ENCODE results near the gene AIM2.
"Not testable (repeated sequence)": the region's sequence is repeated elsewhere in the genome, so short reads cannot be mapped to it uniquely, and the experiment has no call there.

The AIM2 gene

DNA sequence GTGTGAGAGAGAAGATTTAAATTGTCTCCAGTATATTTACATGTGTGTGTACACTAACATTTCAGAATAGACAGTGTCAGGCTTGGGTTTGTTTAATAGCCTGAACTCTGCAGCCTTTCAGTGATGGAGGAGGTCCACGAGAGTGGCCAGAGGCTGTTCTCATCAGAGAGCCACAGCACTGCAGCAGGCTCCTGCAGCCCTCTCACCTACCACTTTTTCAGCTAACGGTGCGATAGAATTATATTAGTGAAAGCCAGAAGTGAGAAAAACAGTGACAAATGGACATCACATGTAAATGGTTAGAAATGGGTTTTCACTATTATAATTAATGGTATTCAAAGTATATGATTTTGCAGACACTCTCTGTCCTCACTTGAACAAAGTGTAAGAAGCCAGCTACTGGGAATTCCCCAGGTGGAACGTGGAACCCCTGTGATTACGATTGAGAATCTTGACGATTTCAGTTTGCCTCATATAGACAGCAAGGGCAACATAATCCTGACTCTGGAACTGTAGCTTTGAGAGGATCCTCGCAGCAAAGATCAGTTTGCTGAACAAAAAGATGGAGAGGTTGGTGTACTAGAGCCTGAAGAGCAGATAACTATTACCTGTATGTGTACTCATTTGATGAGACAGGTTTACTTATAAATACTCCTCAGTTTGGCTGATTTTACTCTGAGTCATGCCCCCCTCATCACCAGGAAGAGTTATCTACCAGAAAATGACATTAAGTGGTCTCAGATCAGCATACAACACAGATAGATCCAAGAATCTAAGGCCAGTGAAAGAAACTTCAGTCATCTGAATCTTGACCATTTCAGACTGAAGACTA lies 35.5 kb downstream of the AIM2 start:
- Histone ChIP-seq H3K36me3 (ENCODE audit: insufficient read depth, low read depth, low read length) (no peaks in the 10 kb centered on the region), H3K4me3 (ENCODE audit: low read length) (no peak overlapping the region), H3K4me1 (ENCODE audit: insufficient read depth, low read length) (no peaks in the 10 kb centered on the region), H3K27ac (ENCODE audit: low read length) (no peak overlapping the region), H3K27me3 (ENCODE audit: insufficient read depth, low read length) (no peaks in the 10 kb centered on the region), H3K9me3 (ENCODE audit: insufficient read depth, low read depth, low read length) (no peaks in the 10 kb centered on the region), H3K9ac (ENCODE audit: low read depth, low read length) (no peak overlapping the region)

DNA sequence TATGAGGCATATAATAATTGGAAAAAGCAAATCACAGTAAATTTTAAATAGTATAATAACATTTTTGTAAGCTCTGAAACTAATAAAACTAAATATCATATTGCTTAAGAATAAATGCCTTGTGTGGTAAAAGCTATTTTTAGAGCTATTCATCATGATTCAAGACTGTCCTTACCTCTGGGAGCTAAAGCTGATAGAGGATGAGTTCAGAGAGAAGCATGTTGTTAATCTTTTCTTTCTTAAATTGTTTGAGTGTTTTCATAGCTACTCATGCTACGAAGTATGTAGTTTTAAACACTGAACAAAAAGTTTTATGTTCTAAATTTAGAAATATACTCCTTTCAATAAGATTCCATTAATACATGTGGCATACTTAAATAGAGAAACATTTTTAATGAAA lies 36.4 kb downstream of the AIM2 start:
- H3K4me3 ChIP-seq (ENCODE audit: low read length), result no peak overlapping the region
- H3K36me3 ChIP-seq (ENCODE audit: insufficient read depth, low read depth, low read length), result no peaks in the 10 kb centered on the region
- no peaks in the 10 kb centered on the region for H3K27me3 ChIP-seq (ENCODE audit: insufficient read depth, low read length)
- H3K9me3 ChIP-seq (ENCODE audit: insufficient read depth, low read depth, low read length), result no peaks in the 10 kb centered on the region
- H3K27ac ChIP-seq (ENCODE audit: low read length), result no peak overlapping the region
- H3K4me1 ChIP-seq (ENCODE audit: insufficient read depth, low read length), result no peaks in the 10 kb centered on the region
- no peak overlapping the region for H3K9ac ChIP-seq (ENCODE audit: low read depth, low read length)

DNA sequence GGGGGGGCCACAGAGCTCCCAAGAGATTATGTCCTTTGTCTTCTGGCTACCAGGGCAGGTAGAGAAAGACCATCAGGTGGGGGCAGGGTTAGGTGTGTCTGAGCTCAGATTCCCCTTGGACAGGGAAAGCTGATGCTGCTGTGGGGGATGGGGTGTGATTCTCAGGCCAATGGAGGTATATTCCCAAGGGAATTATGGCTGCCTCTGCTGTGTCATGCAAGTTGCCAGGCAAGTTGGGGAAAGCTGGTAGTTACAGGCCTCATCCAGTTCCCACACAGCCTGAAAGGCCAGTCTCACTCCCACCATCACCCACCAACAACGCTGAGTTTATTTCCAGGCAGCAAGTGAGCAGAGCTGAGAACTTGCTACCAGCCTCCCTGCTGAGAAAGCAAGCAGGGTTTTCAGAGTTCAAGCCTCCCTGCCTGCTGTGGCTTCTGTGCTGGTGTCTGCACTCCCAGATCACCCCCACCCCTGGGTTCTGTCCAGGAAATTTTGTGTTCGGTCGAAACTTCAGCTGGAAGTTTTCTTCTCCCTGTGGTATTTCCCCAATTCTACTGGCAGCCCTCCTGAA lies 45.6 kb downstream of the AIM2 start:
- Histone ChIP-seq H3K9me3 (ENCODE audit: insufficient read depth, low read depth, low read length) (no peaks in the 10 kb centered on the region), H3K4me3 (ENCODE audit: low read length) (no peak overlapping the region), H3K27me3 (ENCODE audit: insufficient read depth, low read length) (no peaks in the 10 kb centered on the region), H3K9ac (ENCODE audit: low read depth, low read length) (no peak overlapping the region), H3K36me3 (ENCODE audit: insufficient read depth, low read depth, low read length) (no peaks in the 10 kb centered on the region), H3K4me1 (ENCODE audit: insufficient read depth, low read length) (no peaks in the 10 kb centered on the region), H3K27ac (ENCODE audit: low read length) (no peak overlapping the region)

DNA sequence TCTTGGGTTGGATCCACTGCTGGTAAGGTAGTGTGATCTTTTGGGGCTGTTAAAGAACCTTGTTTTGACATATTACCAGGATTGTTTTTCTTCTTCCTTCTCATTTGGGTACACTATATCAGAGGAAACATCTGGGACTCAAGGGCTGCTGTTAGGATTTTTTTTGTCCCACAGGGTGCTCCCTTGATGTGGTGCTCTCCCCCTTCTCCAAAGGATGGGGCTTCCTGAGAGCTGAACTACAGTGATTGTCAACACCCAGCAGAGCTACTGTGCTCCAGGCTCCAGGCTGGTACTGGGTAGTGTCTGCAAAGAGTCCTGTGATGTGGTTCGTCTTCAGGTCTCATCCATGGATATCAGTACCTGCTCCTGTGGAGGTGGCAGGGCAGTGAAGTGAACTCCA lies 46.3 kb downstream of the AIM2 start:
- no peaks in the 10 kb centered on the region for H3K27me3 ChIP-seq (ENCODE audit: insufficient read depth, low read length)
- no peak overlapping the region for H3K27ac ChIP-seq (ENCODE audit: low read length)
- no peaks in the 10 kb centered on the region for H3K9me3 ChIP-seq (ENCODE audit: insufficient read depth, low read depth, low read length)
- no peak overlapping the region for H3K4me3 ChIP-seq (ENCODE audit: low read length)
- no peaks in the 10 kb centered on the region for H3K36me3 ChIP-seq (ENCODE audit: insufficient read depth, low read depth, low read length)
- H3K4me1 ChIP-seq (ENCODE audit: insufficient read depth, low read length), result no peaks in the 10 kb centered on the region
- H3K9ac ChIP-seq (ENCODE audit: low read depth, low read length), result no peak overlapping the region

DNA sequence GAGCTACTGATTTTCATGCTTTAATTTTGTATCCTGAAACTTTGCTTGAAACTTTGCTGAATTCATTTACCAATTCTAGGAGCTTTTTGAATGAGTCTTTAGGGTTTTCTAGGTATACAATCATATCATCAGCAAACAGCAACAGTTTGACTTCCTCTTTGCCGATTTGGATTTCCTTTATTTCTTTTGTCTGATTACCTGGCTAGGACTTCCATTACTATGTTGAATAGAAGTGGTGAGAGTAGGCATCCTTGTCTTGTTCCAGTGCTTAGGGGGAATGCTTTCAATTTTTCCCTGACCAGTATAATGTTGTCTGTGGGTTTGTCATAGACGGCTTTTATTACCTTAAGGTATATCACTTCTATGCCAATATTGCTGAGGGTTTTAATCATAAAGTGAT lies 49.7 kb downstream of the AIM2 start:
- H3K36me3 ChIP-seq (ENCODE audit: insufficient read depth, low read depth, low read length); H3K27ac ChIP-seq (ENCODE audit: low read length); H3K9me3 ChIP-seq (ENCODE audit: insufficient read depth, low read depth, low read length); H3K9ac ChIP-seq (ENCODE audit: low read depth, low read length); H3K27me3 ChIP-seq (ENCODE audit: insufficient read depth, low read length); H3K4me3 ChIP-seq (ENCODE audit: low read length): not testable (repeated sequence)
- H3K4me1 ChIP-seq (ENCODE audit: insufficient read depth, low read length), result peaks cover 13% of the 10 kb centered on the region

DNA sequence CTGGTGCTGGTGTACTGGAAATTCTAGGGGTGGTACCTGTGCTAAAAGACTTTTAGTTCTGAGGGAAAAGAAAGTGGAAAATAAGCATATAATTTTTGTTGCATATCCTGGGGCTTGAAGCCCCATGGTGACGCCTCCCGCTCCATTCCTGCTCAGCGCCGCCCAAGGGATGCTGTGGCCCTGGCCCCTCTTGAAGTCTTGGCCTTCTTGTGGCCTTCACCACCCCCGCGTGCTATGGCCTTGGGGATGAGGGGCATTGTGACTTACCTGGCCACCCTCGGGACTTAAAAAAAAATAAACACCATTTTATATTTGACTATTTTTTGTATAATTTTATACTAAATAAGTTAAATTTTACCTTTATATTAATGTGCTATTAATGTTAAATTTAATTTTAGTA lies 51.5 kb downstream of the AIM2 start:
- H3K27me3 ChIP-seq (ENCODE audit: insufficient read depth, low read length), result no peaks in the 10 kb centered on the region
- no peak overlapping the region for H3K9ac ChIP-seq (ENCODE audit: low read depth, low read length)
- no peak overlapping the region for H3K4me3 ChIP-seq (ENCODE audit: low read length)
- H3K9me3 ChIP-seq (ENCODE audit: insufficient read depth, low read depth, low read length), result no peaks in the 10 kb centered on the region
- H3K36me3 ChIP-seq (ENCODE audit: insufficient read depth, low read depth, low read length), result no peaks in the 10 kb centered on the region
- H3K4me1 ChIP-seq (ENCODE audit: insufficient read depth, low read length), result peaks cover 13% of the 10 kb centered on the region
- H3K27ac ChIP-seq (ENCODE audit: low read length), result no peak overlapping the region

DNA sequence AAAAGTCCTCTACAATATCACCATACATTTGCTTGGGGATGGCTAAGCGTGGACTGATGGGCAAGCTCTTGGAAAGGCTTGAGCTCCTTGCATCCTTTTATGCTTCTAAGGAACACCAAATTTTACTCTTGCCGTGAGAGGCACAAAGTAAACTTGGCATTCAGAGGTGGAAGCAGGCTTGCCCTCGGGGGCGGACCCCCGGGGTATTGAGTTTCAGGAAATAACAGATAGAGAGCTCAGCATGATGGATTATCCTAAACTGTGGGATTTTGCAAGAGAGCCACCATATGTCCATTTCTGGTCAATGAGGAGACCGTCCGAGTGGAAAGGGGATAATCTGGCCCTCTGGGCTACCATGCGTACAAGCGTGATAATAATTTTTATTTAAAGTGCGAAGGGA lies 52.8 kb downstream of the AIM2 start:
- Histone ChIP-seq H3K36me3 (ENCODE audit: insufficient read depth, low read depth, low read length) (no peaks in the 10 kb centered on the region), H3K4me1 (ENCODE audit: insufficient read depth, low read length) (peaks cover 13% of the 10 kb centered on the region), H3K9me3 (ENCODE audit: insufficient read depth, low read depth, low read length) (no peaks in the 10 kb centered on the region), H3K27ac (ENCODE audit: low read length) (no peak overlapping the region), H3K27me3 (ENCODE audit: insufficient read depth, low read length) (no peaks in the 10 kb centered on the region), H3K4me3 (ENCODE audit: low read length) (no peak overlapping the region), H3K9ac (ENCODE audit: low read depth, low read length) (no peak overlapping the region)

DNA sequence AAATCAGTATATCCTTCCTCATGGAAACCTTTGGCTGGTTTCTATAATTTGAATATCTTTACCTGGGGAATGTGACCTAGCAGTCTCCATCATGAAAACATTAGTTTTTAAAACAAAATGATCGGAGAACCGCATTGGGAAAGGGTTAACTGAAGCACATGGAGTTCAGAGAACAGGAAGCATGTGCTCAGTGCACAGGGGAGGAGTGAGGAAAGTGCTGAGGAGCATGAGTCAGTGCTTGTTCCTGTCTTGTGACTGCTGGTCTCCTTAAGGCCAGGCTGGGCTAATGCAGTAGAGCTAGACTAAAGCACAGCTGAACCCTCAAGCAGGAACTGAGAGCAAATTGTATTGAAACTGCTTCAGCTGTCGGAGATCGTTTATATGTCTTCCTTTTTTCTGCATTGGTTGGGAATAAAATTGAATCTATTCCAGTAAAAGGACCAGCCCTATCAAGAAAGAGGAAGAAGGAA lies 61.1 kb downstream of the AIM2 start:
- H3K9me3 ChIP-seq (ENCODE audit: insufficient read depth, low read depth, low read length), result no peaks in the 10 kb centered on the region
- no peak overlapping the region for H3K27ac ChIP-seq (ENCODE audit: low read length)
- no peak overlapping the region for H3K4me3 ChIP-seq (ENCODE audit: low read length)
- H3K27me3 ChIP-seq (ENCODE audit: insufficient read depth, low read length), result no peaks in the 10 kb centered on the region
- H3K4me1 ChIP-seq (ENCODE audit: insufficient read depth, low read length), result no peaks in the 10 kb centered on the region
- H3K9ac ChIP-seq (ENCODE audit: low read depth, low read length), result no peak overlapping the region
- H3K36me3 ChIP-seq (ENCODE audit: insufficient read depth, low read depth, low read length), result no peaks in the 10 kb centered on the region

DNA sequence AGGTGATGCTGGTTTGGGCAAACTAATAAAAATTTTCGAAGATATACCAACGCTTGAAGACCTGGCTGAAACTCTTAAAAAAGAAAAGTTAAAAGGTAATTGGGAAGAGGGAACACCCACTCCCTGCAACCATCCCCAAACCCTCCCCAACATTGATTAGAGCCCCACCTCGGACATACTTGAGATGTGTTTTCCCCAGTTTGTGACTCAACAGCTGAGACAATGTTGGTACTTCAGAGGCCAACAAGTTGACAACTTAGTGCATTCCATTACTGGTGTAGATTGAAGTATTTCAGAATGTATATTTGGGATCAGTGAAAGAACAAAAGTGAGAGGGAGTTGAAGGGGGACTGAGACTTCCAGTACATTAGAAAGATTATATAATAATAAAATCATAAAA lies 61.7 kb downstream of the AIM2 start:
- no peak overlapping the region for H3K27ac ChIP-seq (ENCODE audit: low read length)
- H3K4me1 ChIP-seq (ENCODE audit: insufficient read depth, low read length), result no peaks in the 10 kb centered on the region

DNA sequence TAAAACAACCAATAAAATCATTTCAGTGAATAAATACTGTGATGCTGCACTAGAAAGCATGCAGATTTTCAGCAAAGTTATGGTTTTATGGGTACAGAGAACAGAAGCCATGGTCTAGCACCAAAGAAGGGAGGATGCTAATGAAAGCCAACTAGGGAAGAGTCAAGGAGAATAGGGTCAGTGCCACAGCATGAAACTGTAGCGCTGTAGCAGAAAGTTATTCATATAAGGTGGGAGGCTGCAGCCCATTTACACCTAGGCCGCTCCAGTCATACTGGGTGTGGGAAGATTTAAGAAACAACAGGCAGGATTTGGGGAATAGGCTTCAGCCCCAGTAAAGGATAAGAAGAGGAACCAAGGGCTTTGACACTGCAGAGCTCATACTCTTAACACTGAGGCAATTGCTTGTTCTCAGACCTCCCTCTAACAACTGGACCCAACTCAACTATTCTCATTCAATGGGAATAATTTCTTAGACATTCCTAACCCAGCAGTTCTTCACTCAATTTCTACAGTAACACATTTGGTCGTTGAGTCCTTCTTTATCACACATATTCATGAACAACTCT lies 62.5 kb downstream of the AIM2 start:
- no peaks in the 10 kb centered on the region for H3K4me1 ChIP-seq (ENCODE audit: insufficient read depth, low read length)
- H3K4me3 ChIP-seq (ENCODE audit: low read length), result no peak overlapping the region
- H3K9me3 ChIP-seq (ENCODE audit: insufficient read depth, low read depth, low read length), result no peaks in the 10 kb centered on the region
- H3K27ac ChIP-seq (ENCODE audit: low read length), result no peak overlapping the region
- no peak overlapping the region for H3K9ac ChIP-seq (ENCODE audit: low read depth, low read length)
- no peaks in the 10 kb centered on the region for H3K36me3 ChIP-seq (ENCODE audit: insufficient read depth, low read depth, low read length)
- H3K27me3 ChIP-seq (ENCODE audit: insufficient read depth, low read length), result no peaks in the 10 kb centered on the region; the same call in 1 of the 2 replicates

More for the DNA sequence above, 61.7 kb downstream of the AIM2 start:
- Histone ChIP-seq H3K36me3 (ENCODE audit: insufficient read depth, low read depth, low read length) (no peaks in the 10 kb centered on the region), H3K4me3 (ENCODE audit: low read length) (no peak overlapping the region), H3K9ac (ENCODE audit: low read depth, low read length) (no peak overlapping the region), H3K27me3 (ENCODE audit: insufficient read depth, low read length) (no peaks in the 10 kb centered on the region), H3K9me3 (ENCODE audit: insufficient read depth, low read depth, low read length) (no peaks in the 10 kb centered on the region)

DNA sequence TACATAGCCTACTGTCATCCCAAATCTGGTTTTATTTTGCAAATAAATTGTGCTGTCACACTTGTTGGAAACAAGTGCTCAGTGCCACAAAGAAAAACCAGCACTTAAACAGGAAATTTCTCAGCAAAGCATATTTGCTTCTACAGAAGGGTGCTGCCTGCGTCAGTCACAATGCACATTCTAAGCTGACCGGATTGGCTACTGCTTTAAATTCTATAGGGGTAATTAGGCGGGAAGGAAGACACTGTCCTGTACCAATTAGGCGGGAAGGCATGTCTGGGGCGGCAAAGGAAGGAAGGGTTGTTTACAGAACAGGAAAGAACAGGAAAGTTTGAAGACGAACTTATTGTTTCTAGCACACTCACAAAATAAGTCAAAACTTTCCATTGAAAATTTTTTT lies 64.1 kb downstream of the AIM2 start:
- H3K9me3 ChIP-seq (ENCODE audit: insufficient read depth, low read depth, low read length), result no peaks in the 10 kb centered on the region
- no peaks in the 10 kb centered on the region for H3K36me3 ChIP-seq (ENCODE audit: insufficient read depth, low read depth, low read length)
- peaks cover 4% of the 10 kb centered on the region; the same call in 1 of the 2 replicates for H3K27me3 ChIP-seq (ENCODE audit: insufficient read depth, low read length)
- no peak overlapping the region for H3K9ac ChIP-seq (ENCODE audit: low read depth, low read length)
- peaks cover 4% of the 10 kb centered on the region for H3K4me1 ChIP-seq (ENCODE audit: insufficient read depth, low read length)
- no peak overlapping the region for H3K27ac ChIP-seq (ENCODE audit: low read length)
- no peak overlapping the region for H3K4me3 ChIP-seq (ENCODE audit: low read length)
